Nephron progenitor cell (in vitro differentiated cells): ENCODE data around the gene ZNHIT6.

Experiments used
- DNase-seq: peaks from one replicate; pipeline ENCODE4 v3.0.0; 2021
- H3K27ac Mint-ChIP-seq: 2 replicates; pipeline ENCODE4 v1.8.0; 2021; ENCODE audit warnings: mild to moderate bottlenecking, moderate library complexity, mixed read lengths
- H3K27me3 Mint-ChIP-seq: 2 replicates; pipeline ENCODE4 v1.8.0; 2021; ENCODE audit warnings: mild to moderate bottlenecking, low read depth, mixed read lengths; ENCODE audit not compliant: poor library complexity
- H3K36me3 Mint-ChIP-seq: 2 replicates; pipeline ENCODE4 v1.8.0; 2021; ENCODE audit warnings: low read depth, mixed read lengths
- H3K4me1 Mint-ChIP-seq: 2 replicates; pipeline ENCODE4 v1.8.0; 2021; ENCODE audit warnings: mixed read lengths
- H3K4me3 Mint-ChIP-seq: 2 replicates; pipeline ENCODE4 v1.8.0; 2021; ENCODE audit warnings: mild to moderate bottlenecking, moderate library complexity, mixed read lengths
- H3K9me3 Mint-ChIP-seq: 2 replicates; pipeline ENCODE4 v1.8.0; 2021; ENCODE audit warnings: mild to moderate bottlenecking, moderate library complexity, mixed read lengths
- CTCF ChIP-seq: fragments of 200-600 bp; sonication (generic); IDR thresholded peaks from 2 replicates; pipeline ENCODE4 v1.5.0; 2021; ENCODE audit warnings: antibody characterized with exemption

The ZNHIT6 gene

GRCh38 chr1:85697895-85698294 lies 10.3 kb downstream of the ZNHIT6 start:
- Mint-ChIP-seq H3K4me1 (no peaks in the 10 kb centered on the region), H3K4me3 (no peak overlapping the region), H3K9me3 (no peaks in the 10 kb centered on the region), H3K36me3 (peaks cover 77% of the 10 kb centered on the region), H3K27ac (no peak overlapping the region), H3K27me3 (no peaks in the 10 kb centered on the region)
- no peak for TF ChIP-seq CTCF
- no peak for DNase-seq

- Mint-ChIP-seq H3K36me3 (peaks cover 50% of the 10 kb centered on the region), H3K4me1 (no peaks in the 10 kb centered on the region), H3K27me3 (no peaks in the 10 kb centered on the region), H3K4me3 (no peak overlapping the region), H3K9me3 (no peaks in the 10 kb centered on the region), H3K27ac (peak overlapping the region; percentile 70)
- no peak for DNase-seq
- TF ChIP-seq CTCF, result peak; percentile 17
Measured at GRCh38 chr1:85692730-85693314, 15.4 kb downstream of the ZNHIT6 start.

GRCh38 chr1:85689775-85690404 lies 18.3 kb downstream of the ZNHIT6 start:
- no peaks in the 10 kb centered on the region for H3K27me3 Mint-ChIP-seq
- H3K9me3 Mint-ChIP-seq, result no peaks in the 10 kb centered on the region
- DNase-seq, result no peak
- H3K27ac Mint-ChIP-seq, result no peak overlapping the region
- H3K4me1 Mint-ChIP-seq, result no peaks in the 10 kb centered on the region
- no peak overlapping the region for H3K4me3 Mint-ChIP-seq
- TF ChIP-seq CTCF, result no peak
- peaks cover 39% of the 10 kb centered on the region for H3K36me3 Mint-ChIP-seq

- Mint-ChIP-seq H3K4me3 (no peak overlapping the region), H3K9me3 (no peaks in the 10 kb centered on the region), H3K27ac (no peak overlapping the region), H3K27me3 (no peaks in the 10 kb centered on the region), H3K4me1 (no peaks in the 10 kb centered on the region), H3K36me3 (peaks cover 49% of the 10 kb centered on the region)
- TF ChIP-seq CTCF, result no peak
- DNase-seq, result no peak
Measured at GRCh38 chr1:85683292-85684025, 24.8 kb downstream of the ZNHIT6 start.

GRCh38 chr1:85681087-85681486 lies 27.1 kb downstream of the ZNHIT6 start:
- peaks cover 48% of the 10 kb centered on the region for H3K36me3 Mint-ChIP-seq
- no peaks in the 10 kb centered on the region for H3K9me3 Mint-ChIP-seq

More at GRCh38 chr1:85681087-85681486, 27.1 kb downstream of the ZNHIT6 start:
- Mint-ChIP-seq H3K4me3 (no peak overlapping the region), H3K4me1 (no peaks in the 10 kb centered on the region), H3K27me3 (no peaks in the 10 kb centered on the region), H3K27ac (no peak overlapping the region)
- no peak for DNase-seq
- TF ChIP-seq CTCF, result no peak
